Natural killer cell (primary cell): ENCODE data around the gene DUSP5. TPM values are rescaled to one million over a fixed set of nuclear protein-coding genes. Genes with fewer than 3 reads are reported as not detected.

Source experiments
- ATAC-seq, 3 donors: fragments of 150-1000 bp in 2 of 3; fragments of 200-7000 bp in 1 of 3; cut with Tn5 transposase; 1 replicate in 1 of 3; 2 replicates in 2 of 3; pipeline ENCODE4 v1.10.0; 2021; ENCODE audit warnings: mild to moderate bottlenecking in 2 of 3, moderate library complexity in 2 of 3
- DNase-seq, 2 donors: peaks; one replicate each; pipeline versions ENCODE4 v3.0.0 to v3.0.0-alpha.2; 2013 to 2021; ENCODE audit warnings: mixed read lengths in 1 of 2
- H3K27ac ChIP-seq: one replicate; pipeline ENCODE4 v1.5.1; 2013; ENCODE audit warnings: mild to moderate bottlenecking, low read length
- H3K27me3 ChIP-seq: one replicate; pipeline ENCODE4 v1.6.1; 2013; ENCODE audit warnings: low read length; ENCODE audit not compliant: control insufficient read depth, insufficient read depth
- H3K36me3 ChIP-seq: one replicate; pipeline ENCODE4 v1.6.1; 2013; ENCODE audit warnings: low read length; ENCODE audit not compliant: control insufficient read depth, insufficient read depth
- H3K4me1 ChIP-seq: one replicate; pipeline ENCODE4 v1.6.1; 2013; ENCODE audit warnings: low read length; ENCODE audit not compliant: control insufficient read depth, insufficient read depth
- H3K4me3 ChIP-seq: one replicate; pipeline ENCODE4 v1.5.1; 2013; ENCODE audit warnings: low read length
- H3K9me3 ChIP-seq: one replicate; pipeline ENCODE4 v1.6.1; 2013; ENCODE audit warnings: low read length; ENCODE audit not compliant: control insufficient read depth, insufficient read depth
- H3K27ac Mint-ChIP-seq, 2 donors: one replicate each; pipeline ENCODE4 v1.8.0; 2022; ENCODE audit warnings: mild to moderate bottlenecking in 2 of 2, mixed read lengths in 2 of 2, moderate library complexity in 1 of 2
- H3K27me3 Mint-ChIP-seq, 2 donors: one replicate each; pipeline ENCODE4 v1.8.0; 2022; ENCODE audit warnings: low read depth in 2 of 2, mixed read lengths in 2 of 2
- H3K36me3 Mint-ChIP-seq: one replicate; pipeline ENCODE4 v1.8.0; 2022; ENCODE audit warnings: mixed read lengths
- H3K4me1 Mint-ChIP-seq, 2 donors: one replicate each; pipeline ENCODE4 v1.8.0; 2022; ENCODE audit warnings: mixed read lengths in 2 of 2
- H3K4me3 Mint-ChIP-seq: one replicate; pipeline ENCODE4 v1.8.0; 2022; ENCODE audit warnings: mild to moderate bottlenecking, moderate library complexity, mixed read lengths
- H3K9me3 Mint-ChIP-seq, 2 donors: one replicate each; pipeline ENCODE4 v1.8.0; 2022; ENCODE audit warnings: mixed read lengths in 2 of 2
- CTCF ChIP-seq: fragments of 200-600 bp; IDR thresholded peaks from one replicate; pipeline ENCODE4 v1.8.0; 2022; ENCODE audit warnings: antibody characterized with exemption
- WGBS: methylation state at CpG from one replicate; pipeline ENCODE4 v1.1.7; 2013; ENCODE audit warnings: missing lambda C conversion rate; ENCODE audit not compliant: insufficient coverage; 5-methylcytosine and 5-hydroxymethylcytosine counted together
- intact Hi-C: fragments of 100-400 bp; cut with micrococcal nuclease; formaldehyde crosslinking; loops from one replicate; pipeline ENCODE4 v1.14.2; 2022
- total RNA-seq, 4 donors: library from RNA; stranded (reverse); fragments of 120-200 nt in 1 of 4; gene quantifications; one replicate each; pipeline versions ENCODE4 v1.2.3 to v1.2.4, GENCODE V29; 2013 to 2022

Gene DUSP5
- total RNA-seq, 3 donors from 2014 or later (not counting 1 experiment from before 2014, with no cell fraction given) = 56.3 to 98.9 (median 69.6) TPM

- Histone ChIP-seq H3K9me3 (no peaks in the 10 kb centered on the region), H3K4me3 (no peak overlapping the region), H3K27me3 (peaks cover 3% of the 10 kb centered on the region), H3K27ac (no peak overlapping the region), H3K36me3 (no peaks in the 10 kb centered on the region), H3K4me1 (no peaks in the 10 kb centered on the region)
- ATAC-seq (no peak), DNase-seq (no peak)
- 88% methylated on average over 2 of the region's 3 CpGs for WGBS
- Mint-ChIP-seq H3K4me3 (no peak overlapping the region), H3K27ac (no peak overlapping the region), H3K27me3 (peaks cover 35 to 57% of the 10 kb centered on the region in 2 donors), H3K36me3 (no peaks in the 10 kb centered on the region), H3K9me3 (no peaks in the 10 kb centered on the region), H3K4me1 (peaks cover 6% of the 10 kb centered on the region in 2 donors)
- intact Hi-C loops = no loop called here
- no peak for TF ChIP-seq CTCF
These were observed 60.3 kb downstream of the DUSP5 start for GRCh38 chr10:110558041-110558440.

- H3K4me1 ChIP-seq = no peaks in the 10 kb centered on the region
- no peak for TF ChIP-seq CTCF
- no peaks in the 10 kb centered on the region for H3K36me3 Mint-ChIP-seq
- no peaks in the 10 kb centered on the region for H3K9me3 Mint-ChIP-seq
- H3K27ac ChIP-seq = no peak overlapping the region
- H3K27me3 ChIP-seq = no peaks in the 10 kb centered on the region
- WGBS = 97% methylated on average over 8 of the region's 8 CpGs
- H3K4me3 Mint-ChIP-seq = no peak overlapping the region
- H3K4me1 Mint-ChIP-seq = peaks cover 6% of the 10 kb centered on the region in 2 donors
- H3K36me3 ChIP-seq = no peaks in the 10 kb centered on the region
- H3K9me3 ChIP-seq = no peaks in the 10 kb centered on the region
- DNase-seq (no peak), ATAC-seq (no peak)
- H3K27ac Mint-ChIP-seq = no peak overlapping the region
- intact Hi-C loops = no loop called here
- no peak overlapping the region for H3K4me3 ChIP-seq
- H3K27me3 Mint-ChIP-seq = peaks cover 42 to 62% of the 10 kb centered on the region in 2 donors
These were observed 62.3 kb downstream of the DUSP5 start for GRCh38 chr10:110560012-110560411.

Other genes with a start within 250 kb of the DUSP5 start
- 10 to 100 TPM; 53.3 to 56.3 (median 55.3) TPM for gene SMNDC1, start 193.0 kb upstream of the DUSP5 start, total RNA-seq
- 10 to 100 TPM; 36.6 to 38.5 (median 37.8) TPM for gene SMC3, start 69.8 kb downstream of the DUSP5 start, total RNA-seq
- gene RBM20, start 146.4 kb downstream of the DUSP5 start, total RNA-seq = under 1 TPM in 1 of 3 donors, not detected in 2; 0.35 TPM